ENCODE results near the gene FAM193B. TPM values are rescaled to one million over a fixed set of nuclear protein-coding genes. Genes with fewer than 3 reads are reported as not detected.
A peak's percentile ranks its signal among the peaks of the same experiment; 100 is the strongest.

FAM193B gene
- total RNA-seq, 2 experiments from 2014 or later = 63.6 to 77.7 TPM

- no peak for ATAC-seq
- H3K4me1 Mint-ChIP-seq = peaks cover 43% of the 10 kb centered on the region
- peaks cover 72% of the 10 kb centered on the region for H3K36me3 Mint-ChIP-seq (ENCODE audit: low read depth)
- no peaks in the 10 kb centered on the region for H3K9me3 Mint-ChIP-seq (ENCODE audit: low read depth)
- no peak for DNase-seq
- H3K27me3 Mint-ChIP-seq = no peaks in the 10 kb centered on the region
- intact Hi-C loops (cut with DNase I, micrococcal nuclease) = no loop called here
- H3K4me3 Mint-ChIP-seq = no peak overlapping the region
- POLR2A ChIA-PET = no interaction called here
- CTCF ChIA-PET = interaction anchor here (0.6 kb wide), 2 partner anchors 20 to 334 kb away, joined by 3 to 4 read pairs; no protein-coding TSS in a partner anchor
- H3K27ac Mint-ChIP-seq = no peak overlapping the region
Observed at GRCh38 chr5:177514541-177514940, 39.8 kb downstream of the FAM193B start.

- peaks cover 71% of the 10 kb centered on the region for H3K36me3 Mint-ChIP-seq (ENCODE audit: low read depth)
Observed at GRCh38 chr5:177513500-177513899, 40.9 kb downstream of the FAM193B start.

GRCh38 chr5:177512736-177513380 lies 41.5 kb downstream of the FAM193B start:
- intact Hi-C loops (cut with DNase I, micrococcal nuclease) = no loop called here
- ATAC-seq = no peak
- no peaks in the 10 kb centered on the region for H3K27me3 Mint-ChIP-seq
- POLR2A ChIA-PET = no interaction called here
- H3K27ac Mint-ChIP-seq = no peak overlapping the region
- CTCF ChIA-PET = no interaction called here
- H3K9me3 Mint-ChIP-seq (ENCODE audit: low read depth) = no peaks in the 10 kb centered on the region
- H3K36me3 Mint-ChIP-seq (ENCODE audit: low read depth) = peaks cover 71% of the 10 kb centered on the region
- no peak overlapping the region for H3K4me3 Mint-ChIP-seq
- H3K4me1 Mint-ChIP-seq = peaks cover 35% of the 10 kb centered on the region
- DNase-seq = no peak

More at GRCh38 chr5:177513500-177513899, 40.9 kb downstream of the FAM193B start:
- POLR2A ChIA-PET = no interaction called here
- intact Hi-C loops (cut with DNase I, micrococcal nuclease) = no loop called here
- Mint-ChIP-seq H3K9me3 (ENCODE audit: low read depth) (no peaks in the 10 kb centered on the region), H3K27ac (no peak overlapping the region), H3K4me1 (peaks cover 35% of the 10 kb centered on the region), H3K4me3 (no peak overlapping the region), H3K27me3 (no peaks in the 10 kb centered on the region)
- CTCF ChIA-PET = no interaction called here
- no peak for ATAC-seq
- no peak for DNase-seq

- Mint-ChIP-seq H3K27me3 (no peaks in the 10 kb centered on the region), H3K4me3 (no peak overlapping the region), H3K9me3 (ENCODE audit: low read depth) (no peaks in the 10 kb centered on the region), H3K4me1 (peaks cover 33% of the 10 kb centered on the region), H3K36me3 (ENCODE audit: low read depth) (peaks cover 69% of the 10 kb centered on the region), H3K27ac (no peak overlapping the region)
- ChIA-PET POLR2A (no interaction called here), CTCF (interaction anchor here (1.0 kb wide), 1 partner anchor 11 kb away, joined by 3 read pairs; no protein-coding TSS in a partner anchor)
- ATAC-seq (no peak), DNase-seq (no peak)
- intact Hi-C loops (cut with DNase I, micrococcal nuclease) = no loop called here
Observed at GRCh38 chr5:177511796-177512675, 42.3 kb downstream of the FAM193B start.

- ChIA-PET POLR2A (no interaction called here), CTCF (interaction anchor here (0.8 to 1.0 kb wide), 2 partner anchors 10 to 25 kb away, joined by 3 read pairs; no protein-coding TSS in a partner anchor)
- ATAC-seq = no peak
- H3K4me1 Mint-ChIP-seq = peaks cover 27% of the 10 kb centered on the region
- no peak overlapping the region for H3K27ac Mint-ChIP-seq
- no peak overlapping the region for H3K4me3 Mint-ChIP-seq
- no peak for DNase-seq
- H3K36me3 Mint-ChIP-seq (ENCODE audit: low read depth) = peaks cover 62% of the 10 kb centered on the region
- no peaks in the 10 kb centered on the region for H3K9me3 Mint-ChIP-seq (ENCODE audit: low read depth)
- H3K27me3 Mint-ChIP-seq = no peaks in the 10 kb centered on the region
- intact Hi-C loops (cut with DNase I, micrococcal nuclease) = no loop called here
Observed at GRCh38 chr5:177511181-177511580, 43.2 kb downstream of the FAM193B start.

GRCh38 chr5:177510567-177511053 lies 43.8 kb downstream of the FAM193B start:
- POLR2A ChIA-PET = interaction anchor here (0.7 kb wide), 1 partner anchor 126 kb away, joined by 3 read pairs; the partner anchor contains the start of gene SLC34A1
- H3K4me3 Mint-ChIP-seq = no peak overlapping the region
- peaks cover 22% of the 10 kb centered on the region for H3K4me1 Mint-ChIP-seq
- ATAC-seq (no peak), DNase-seq (no peak)
- CTCF ChIA-PET = interaction anchor here (0.6 to 2.2 kb wide), 6 partner anchors 9 to 45 kb away, joined by 3 to 13 read pairs (median 4); partner anchors contain the start of gene PDLIM7
- H3K27me3 Mint-ChIP-seq = no peaks in the 10 kb centered on the region
- intact Hi-C loops (cut with DNase I, micrococcal nuclease) = no loop called here
- H3K9me3 Mint-ChIP-seq (ENCODE audit: low read depth) = no peaks in the 10 kb centered on the region
- peaks cover 56% of the 10 kb centered on the region for H3K36me3 Mint-ChIP-seq (ENCODE audit: low read depth)
- H3K27ac Mint-ChIP-seq = no peak overlapping the region

- Mint-ChIP-seq H3K4me3 (no peak overlapping the region), H3K4me1 (peaks cover 16% of the 10 kb centered on the region), H3K27me3 (no peaks in the 10 kb centered on the region), H3K27ac (no peak overlapping the region), H3K36me3 (ENCODE audit: low read depth) (peaks cover 51% of the 10 kb centered on the region), H3K9me3 (ENCODE audit: low read depth) (no peaks in the 10 kb centered on the region)
- POLR2A ChIA-PET = interaction anchor here (0.7 kb wide), 1 partner anchor 126 kb away, joined by 3 read pairs; the partner anchor contains the start of gene SLC34A1
- ATAC-seq (peak; percentile 17), DNase-seq (no peak)
- intact Hi-C loops (cut with DNase I, micrococcal nuclease) = no loop called here
- CTCF ChIA-PET = interaction anchor here (0.6 to 2.2 kb wide), 5 partner anchors 10 to 44 kb away, joined by 3 to 13 read pairs (median 4); partner anchors contain the start of gene PDLIM7
Observed at GRCh38 chr5:177509991-177510566, 44.3 kb downstream of the FAM193B start.

- intact Hi-C loops (cut with DNase I, micrococcal nuclease) = no loop called here
- Mint-ChIP-seq H3K9me3 (ENCODE audit: low read depth) (no peaks in the 10 kb centered on the region), H3K27ac (no peak within 1 kb of the TSS), H3K27me3 (no peaks in the 10 kb centered on the region), H3K36me3 (ENCODE audit: low read depth) (peaks cover 45% of the 10 kb centered on the region), H3K4me1 (peaks cover 10% of the 10 kb centered on the region), H3K4me3 (no peak within 1 kb of the TSS)
- CTCF ChIA-PET = interaction anchor here (0.5 to 2.2 kb wide), 4 partner anchors 9 to 254 kb away, joined by 4 to 13 read pairs (median 4); partner anchors contain the start of gene PDLIM7
- ATAC-seq (peak; percentile 20), DNase-seq (peak; percentile 43)
- POLR2A ChIA-PET = no interaction called here
Observed at GRCh38 chr5:177509381-177509951, 44.9 kb downstream of the FAM193B start, which contains the start of gene DOK3. Gene DOK3, minus strand, starts transcription at chr5:177509826. Its CDS starts 286 bp downstream, at chr5:177509540.

- ATAC-seq (no peak), DNase-seq (no peak)
- ChIA-PET CTCF (interaction anchor here (0.6 to 2.2 kb wide), 6 partner anchors 9 to 198 kb away, joined by 3 to 13 read pairs (median 4); partner anchors contain the start of gene PDLIM7), POLR2A (interaction anchor here (0.9 kb wide), 1 partner anchor 69 kb away, joined by 3 read pairs; no protein-coding TSS in a partner anchor)
- Mint-ChIP-seq H3K4me1 (peaks cover 8% of the 10 kb centered on the region), H3K4me3 (no peak overlapping the region), H3K9me3 (ENCODE audit: low read depth) (no peaks in the 10 kb centered on the region), H3K27ac (no peak overlapping the region), H3K27me3 (no peaks in the 10 kb centered on the region), H3K36me3 (ENCODE audit: low read depth) (peaks cover 39% of the 10 kb centered on the region)
- intact Hi-C loops (cut with DNase I, micrococcal nuclease) = no loop called here
Observed at GRCh38 chr5:177508837-177509236, 45.5 kb downstream of the FAM193B start.

GRCh38 chr5:177508221-177508611 lies 46.1 kb downstream of the FAM193B start:
- peaks cover 33% of the 10 kb centered on the region for H3K36me3 Mint-ChIP-seq (ENCODE audit: low read depth)
- no peak overlapping the region for H3K27ac Mint-ChIP-seq
- intact Hi-C loops (cut with DNase I, micrococcal nuclease) = no loop called here
- ChIA-PET POLR2A (interaction anchor here (0.9 kb wide), 1 partner anchor 68 kb away, joined by 3 read pairs; no protein-coding TSS in a partner anchor), CTCF (interaction anchor here (0.6 to 2.2 kb wide), 7 partner anchors 7 to 198 kb away, joined by 3 to 13 read pairs (median 4); partner anchors contain the start of gene PDLIM7)
- no peaks in the 10 kb centered on the region for H3K9me3 Mint-ChIP-seq (ENCODE audit: low read depth)
- no peak overlapping the region for H3K4me3 Mint-ChIP-seq
- H3K27me3 Mint-ChIP-seq = no peaks in the 10 kb centered on the region
- H3K4me1 Mint-ChIP-seq = peaks cover 8% of the 10 kb centered on the region
- no peak for DNase-seq
- ATAC-seq = no peak

Data from activated CD4-positive, alpha-beta T cell treated with anti-CD3 and anti-CD28 coated beads for 36 hours (primary cell).